ENCODE results near the gene CPXM2. TPM values are rescaled to one million over a fixed set of nuclear protein-coding genes. Genes with fewer than 3 reads are reported as not detected.

CPXM2 gene
- total RNA-seq, 3 donors from 2014 or later = 3.1 to 56.1 (median 7.7) TPM

DNA sequence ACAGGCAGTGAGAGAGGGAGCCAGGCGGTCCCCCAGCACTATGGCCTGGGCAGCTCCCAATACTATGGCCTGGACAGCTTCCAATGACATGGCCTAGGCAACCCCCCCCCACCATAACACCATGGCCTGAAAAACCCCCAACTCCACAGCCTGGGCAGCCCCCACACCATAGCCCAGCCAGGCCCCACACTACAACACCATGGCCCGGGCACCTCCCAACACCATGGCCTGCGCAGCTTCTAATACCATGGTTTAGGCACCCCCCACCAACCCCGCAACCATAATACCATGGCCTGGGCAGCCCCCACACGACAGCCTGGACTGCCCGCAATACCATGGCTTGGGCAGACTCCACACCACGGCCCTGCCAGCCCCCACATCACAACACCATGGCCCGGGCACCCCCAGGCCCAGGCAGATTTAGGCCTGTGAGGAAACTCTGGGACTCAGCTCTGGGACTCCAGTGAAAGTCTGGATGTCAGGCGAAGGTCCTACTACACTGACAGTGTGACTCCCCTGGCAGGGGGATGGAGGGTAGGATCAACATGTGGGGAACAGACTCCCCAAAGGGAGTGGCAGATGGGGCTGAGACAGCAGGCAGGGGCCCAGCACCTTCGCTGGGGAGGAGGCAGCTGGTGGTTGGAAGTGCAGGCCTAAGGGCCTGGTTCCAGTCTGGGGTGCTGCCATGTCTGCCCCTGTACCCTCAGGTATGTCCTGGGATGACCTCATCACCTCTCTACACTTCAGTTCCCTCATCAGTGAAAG lies 8.7 kb downstream of the CPXM2 start:
- Histone ChIP-seq H3K4me1 (ENCODE audit: low read depth) (no peaks in the 10 kb centered on the region), H3K4me3 (no peak overlapping the region), H3K9me3 (no peaks in the 10 kb centered on the region), H3K36me3 (ENCODE audit: low read depth) (no peaks in the 10 kb centered on the region)
- intact Hi-C loops (cut with DNase I, micrococcal nuclease) = no loop called here
- no peak for TF ChIP-seq CTCF (IDR thresholded peaks at IDR 0.05)
- ATAC-seq (no peak), DNase-seq (no peak)

GRCh38 chr10:123882177-123882576 lies 9.4 kb downstream of the CPXM2 start:
- TF ChIP-seq CTCF (IDR thresholded peaks at IDR 0.05) = no peak
- no peak for DNase-seq
- H3K4me3 ChIP-seq = no peak overlapping the region
- H3K36me3 ChIP-seq (ENCODE audit: low read depth) = no peaks in the 10 kb centered on the region
- H3K9me3 ChIP-seq = no peaks in the 10 kb centered on the region
- ATAC-seq = no peak
- intact Hi-C loops (cut with DNase I, micrococcal nuclease) = no loop called here
- H3K4me1 ChIP-seq (ENCODE audit: low read depth) = no peaks in the 10 kb centered on the region

- DNase-seq = no peak
Measured at GRCh38 chr10:123879606-123880257, 11.9 kb downstream of the CPXM2 start.

GRCh38 chr10:123878666-123879303 lies 12.8 kb downstream of the CPXM2 start:
- intact Hi-C loops (cut with DNase I, micrococcal nuclease) = no loop called here
- no peak overlapping the region for H3K4me3 ChIP-seq
- ATAC-seq = no peak
- no peak for DNase-seq
- no peaks in the 10 kb centered on the region for H3K36me3 ChIP-seq (ENCODE audit: low read depth)
- TF ChIP-seq CTCF (IDR thresholded peaks at IDR 0.05) = no peak
- H3K9me3 ChIP-seq = no peaks in the 10 kb centered on the region
- H3K4me1 ChIP-seq (ENCODE audit: low read depth) = no peaks in the 10 kb centered on the region

More at GRCh38 chr10:123879606-123880257, 11.9 kb downstream of the CPXM2 start:
- H3K4me1 ChIP-seq (ENCODE audit: low read depth) = no peaks in the 10 kb centered on the region
- intact Hi-C loops (cut with DNase I, micrococcal nuclease) = no loop called here
- no peaks in the 10 kb centered on the region for H3K9me3 ChIP-seq
- no peak for TF ChIP-seq CTCF (IDR thresholded peaks at IDR 0.05)
- no peaks in the 10 kb centered on the region for H3K36me3 ChIP-seq (ENCODE audit: low read depth)
- H3K4me3 ChIP-seq = no peak overlapping the region
- no peak for ATAC-seq

DNA sequence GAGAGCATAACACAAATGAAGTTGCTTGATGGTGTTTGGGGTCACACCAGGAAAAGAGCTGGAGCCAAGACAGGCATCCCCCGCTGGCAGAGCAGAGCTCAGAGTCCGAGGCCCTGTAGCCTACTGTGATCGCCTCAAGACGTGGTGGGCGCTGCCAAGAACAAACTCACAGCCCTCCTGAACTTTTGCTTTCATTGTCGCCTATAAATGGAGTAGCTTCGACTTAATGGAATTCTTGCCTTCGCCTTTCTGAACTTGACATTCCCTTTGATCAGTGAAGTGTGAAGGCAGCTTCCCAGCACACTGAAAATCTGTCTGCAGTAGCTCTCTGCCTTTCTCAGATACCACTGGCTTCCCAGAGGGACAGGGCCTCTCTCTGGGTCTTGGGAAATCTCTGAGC lies 21.3 kb downstream of the CPXM2 start:
- TF ChIP-seq CTCF (IDR thresholded peaks at IDR 0.05) = no peak
- H3K4me3 ChIP-seq = no peak overlapping the region
- no peak for ATAC-seq

More for the DNA sequence above, 21.3 kb downstream of the CPXM2 start:
- DNase-seq = no peak
- intact Hi-C loops (cut with DNase I, micrococcal nuclease) = no loop called here
- Histone ChIP-seq H3K4me1 (ENCODE audit: low read depth) (peaks cover 7% of the 10 kb centered on the region), H3K36me3 (ENCODE audit: low read depth) (no peaks in the 10 kb centered on the region), H3K9me3 (peaks cover 3% of the 10 kb centered on the region)

Measured in mucosa of descending colon (tissue), 3 donors.